ENCODE data around the gene AJM1. TPM values are rescaled to one million over a fixed set of nuclear protein-coding genes. Genes with fewer than 3 reads are reported as not detected.
"Not testable (repeated sequence)": the region's sequence is repeated elsewhere in the genome, so short reads cannot be mapped to it uniquely, and the experiment has no call there.

The AJM1 gene
- total and polyA plus RNA-seq, 9 donors = 0.48 to 2.4 (median 1.2) TPM; not detected in 1

DNA sequence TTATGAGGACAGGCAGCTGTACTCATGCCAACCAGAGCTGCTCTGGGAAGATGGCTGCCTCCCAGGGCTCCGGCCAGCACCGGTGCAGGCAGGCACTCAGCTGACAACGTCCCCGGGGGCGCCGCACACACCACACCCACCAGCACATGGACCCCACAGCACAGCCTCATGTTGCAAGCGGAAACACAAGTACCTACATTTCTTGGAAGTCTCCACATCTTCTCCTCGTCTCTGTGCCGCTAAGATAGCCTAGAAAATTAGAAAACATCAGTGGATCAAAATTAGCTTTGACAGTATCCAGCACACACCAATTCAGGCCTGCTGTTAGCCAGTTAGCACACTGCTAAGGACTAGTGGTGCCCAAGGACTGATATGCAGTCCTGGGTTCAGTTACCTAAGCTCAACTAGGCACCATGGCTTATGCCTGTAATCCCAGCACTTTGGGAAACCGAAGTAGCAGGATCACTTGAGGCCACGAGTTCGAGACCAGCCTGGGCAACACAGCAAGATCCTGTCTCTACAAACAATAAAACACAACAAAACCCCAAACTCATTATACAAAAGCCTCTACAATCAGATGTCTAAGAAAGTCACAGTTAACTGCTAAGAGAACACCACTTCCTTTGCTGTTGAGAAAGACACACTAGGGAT lies 21.5 kb downstream of the AJM1 start:
- intact Hi-C loops (cut with DNase I) = no loop called here

GRCh38 chr9:136865041-136865767 lies 22.9 kb downstream of the AJM1 start:
- H3K27ac ChIP-seq = peak overlapping the region in 1 of 2 donors; percentile 61
- intact Hi-C loops (cut with DNase I) = no loop called here
- no peaks in the 10 kb centered on the region for H3K9me3 ChIP-seq

More for the DNA sequence above, 21.5 kb downstream of the AJM1 start:
- WGBS, 3 donors = 87 to 91% (median 89%) methylated on average over 9 to 12 of the region's 12 CpGs
- H3K27me3 ChIP-seq = no peaks in the 10 kb centered on the region
- H3K27ac ChIP-seq = no peak overlapping the region
- peaks cover 8% of the 10 kb centered on the region for H3K4me1 ChIP-seq (ENCODE audit: insufficient read depth)
- no peaks in the 10 kb centered on the region for H3K36me3 ChIP-seq
- TF ChIP-seq EP300 (IDR thresholded peaks at IDR 0.05) = no peak
- TF ChIP-seq POLR2A (IDR thresholded peaks at IDR 0.05) = no peak
- TF ChIP-seq, protein P1, sequence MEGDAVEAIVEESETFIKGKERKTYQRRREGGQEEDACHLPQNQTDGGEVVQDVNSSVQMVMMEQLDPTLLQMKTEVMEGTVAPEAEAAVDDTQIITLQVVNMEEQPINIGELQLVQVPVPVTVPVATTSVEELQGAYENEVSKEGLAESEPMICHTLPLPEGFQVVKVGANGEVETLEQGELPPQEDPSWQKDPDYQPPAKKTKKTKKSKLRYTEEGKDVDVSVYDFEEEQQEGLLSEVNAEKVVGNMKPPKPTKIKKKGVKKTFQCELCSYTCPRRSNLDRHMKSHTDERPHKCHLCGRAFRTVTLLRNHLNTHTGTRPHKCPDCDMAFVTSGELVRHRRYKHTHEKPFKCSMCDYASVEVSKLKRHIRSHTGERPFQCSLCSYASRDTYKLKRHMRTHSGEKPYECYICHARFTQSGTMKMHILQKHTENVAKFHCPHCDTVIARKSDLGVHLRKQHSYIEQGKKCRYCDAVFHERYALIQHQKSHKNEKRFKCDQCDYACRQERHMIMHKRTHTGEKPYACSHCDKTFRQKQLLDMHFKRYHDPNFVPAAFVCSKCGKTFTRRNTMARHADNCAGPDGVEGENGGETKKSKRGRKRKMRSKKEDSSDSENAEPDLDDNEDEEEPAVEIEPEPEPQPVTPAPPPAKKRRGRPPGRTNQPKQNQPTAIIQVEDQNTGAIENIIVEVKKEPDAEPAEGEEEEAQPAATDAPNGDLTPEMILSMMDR (IDR thresholded peaks at IDR 0.05) = no peak
- H3K9me3 ChIP-seq = no peaks in the 10 kb centered on the region
- H3K4me3 ChIP-seq = no peak overlapping the region
- DNase-seq = no peak

GRCh38 chr9:136865768-136866103 lies 23.5 kb downstream of the AJM1 start:
- intact Hi-C loops (cut with DNase I) = loop anchor here in 1 of 4 donors (2.0 kb wide), 1 partner anchor 63 kb away; no protein-coding TSS in a partner anchor
- no peaks in the 10 kb centered on the region for H3K9me3 ChIP-seq
- H3K36me3 ChIP-seq = no peaks in the 10 kb centered on the region
- no peaks in the 10 kb centered on the region for H3K27me3 ChIP-seq
- peak overlapping the region; percentile 61 to 65 for H3K27ac ChIP-seq
- TF ChIP-seq, protein P1 (IDR thresholded peaks at IDR 0.05) = no peak
- TF ChIP-seq EP300 (IDR thresholded peaks at IDR 0.05) (no peak), POLR2A (IDR thresholded peaks at IDR 0.05) (no peak)
- 0 to 3% (median 3%) methylated on average over 8 to 20 of the region's 20 CpGs for WGBS, 3 donors
- peak overlapping the region; percentile 99 for H3K4me3 ChIP-seq
- H3K4me1 ChIP-seq (ENCODE audit: insufficient read depth) = peaks cover 8% of the 10 kb centered on the region
- DNase-seq = peak in 4 of 5 donors; percentile 44 to 68 (median 56)

More at GRCh38 chr9:136865041-136865767, 22.9 kb downstream of the AJM1 start:
- Histone ChIP-seq H3K4me3 (peak overlapping the region; percentile 99), H3K36me3 (no peaks in the 10 kb centered on the region), H3K4me1 (ENCODE audit: insufficient read depth) (peaks cover 8% of the 10 kb centered on the region), H3K27me3 (no peaks in the 10 kb centered on the region)
- TF ChIP-seq POLR2A (IDR thresholded peaks at IDR 0.05) = no peak
- TF ChIP-seq, protein P1 (IDR thresholded peaks at IDR 0.05) = no peak
- no peak for TF ChIP-seq EP300 (IDR thresholded peaks at IDR 0.05)
- no peak for DNase-seq
- WGBS, 3 donors = 56 to 63% (median 60%) methylated on average over 11 of the region's 11 CpGs

- Histone ChIP-seq H3K27ac (peak overlapping the region in 1 of 2 donors; percentile 65), H3K4me3 (peak overlapping the region; percentile 99)
- not testable (repeated sequence) for H3K9me3 ChIP-seq; H3K36me3 ChIP-seq; H3K4me1 ChIP-seq (ENCODE audit: insufficient read depth); H3K27me3 ChIP-seq
- peak in 1 of 5 donors; percentile 34 for DNase-seq
- 75 to 82% (median 80%) methylated on average over 29 of the region's 29 CpGs for WGBS, 3 donors
- intact Hi-C loops (cut with DNase I) = loop anchor here in 1 of 4 donors (2.0 kb wide), 1 partner anchor 62 kb away; no protein-coding TSS in a partner anchor
Observed at GRCh38 chr9:136866898-136867421, 24.7 kb downstream of the AJM1 start.

Measured in ovary (tissue), 9 donors.